TTC549 (cell line): ENCODE measurements around the gene FBXL17.

Experiments used
- FAIRE-seq: peaks from 2 replicates; lab custom pipeline; 2012; peaks lifted over from hg19 to GRCh38; lab: Jason Lieb, UNC

Gene FBXL17

GRCh38 chr5:107809201-107810034 lies 572.5 kb downstream of the FBXL17 start:
- no peak for FAIRE-seq
